Keratinocyte (primary cell): Measurements from ENCODE around the gene GRIN1. TPM values are rescaled to one million over a fixed set of nuclear protein-coding genes. Genes with fewer than 3 reads are reported as not detected.

ENCODE experiments used
- DNase-seq: peaks from one replicate; pipeline ENCODE4 v3.0.0-alpha.2; 2011; ENCODE audit warnings: low read depth, missing footprints, low spot score
- FAIRE-seq: peaks from 2 replicates; lab custom pipeline; 2011; peaks lifted over from hg19 to GRCh38; lab: Jason Lieb, UNC
- H2AFZ ChIP-seq: 2 replicates; pipeline ENCODE4 v1.6.0; 2012; ENCODE audit warnings: low read length, control low read depth, inconsistent platforms; ENCODE audit not compliant: control insufficient read depth
- H3K27ac ChIP-seq: 2 replicates; pipeline ENCODE4 v1.5.1; 2011; ENCODE audit warnings: low read length; ENCODE audit not compliant: control insufficient read depth, insufficient read depth
- H3K27me3 ChIP-seq: 3 replicates; pipeline ENCODE4 v1.6.0; 2011; ENCODE audit warnings: low read length; ENCODE audit not compliant: control insufficient read depth, insufficient read depth; ENCODE audit errors: extremely low read depth
- H3K36me3 ChIP-seq, 2 experiments: 2 replicates in 1 of 2; 3 replicates in 1 of 2; pipeline ENCODE4 v1.5.1; 2011; ENCODE audit warnings: low read length in 2 of 2, mild to moderate bottlenecking in 1 of 2; ENCODE audit not compliant: control insufficient read depth in 2 of 2, insufficient read depth in 2 of 2; ENCODE audit errors: extremely low read depth in 1 of 2
- H3K4me1 ChIP-seq: 3 replicates; pipeline ENCODE4 v1.5.1; 2011; ENCODE audit warnings: low read length; ENCODE audit not compliant: control insufficient read depth, insufficient read depth; ENCODE audit errors: extremely low read depth
- H3K4me2 ChIP-seq: 3 replicates; pipeline ENCODE4 v1.6.0; 2011; ENCODE audit warnings: low read depth, low read length; ENCODE audit not compliant: control insufficient read depth, insufficient read depth; ENCODE audit errors: extremely low read depth
- H3K4me3 ChIP-seq, 3 experiments: fragments of 200-600 bp in 1 of 3; sonication (generic) in 1 of 3; 2 replicates in 2 of 3; 3 replicates in 1 of 3; pipeline ENCODE4 v1.5.1; 2011 to 2016; ENCODE audit warnings: low read length in 3 of 3, mild to moderate bottlenecking in 3 of 3, control low read depth in 2 of 3, inconsistent platforms in 1 of 3, low read depth in 1 of 3, mixed read lengths in 1 of 3, mixed run types in 1 of 3, moderate library complexity in 1 of 3; ENCODE audit not compliant: control insufficient read depth in 2 of 3, insufficient read depth in 2 of 3; ENCODE audit errors: extremely low read depth in 1 of 3
- H3K79me2 ChIP-seq: 2 replicates; pipeline ENCODE4 v1.6.0; 2012; ENCODE audit warnings: low read length; ENCODE audit not compliant: control insufficient read depth, insufficient read depth
- H3K9ac ChIP-seq: 3 replicates; pipeline ENCODE4 v1.6.0; 2011; ENCODE audit warnings: low read length; ENCODE audit not compliant: control insufficient read depth, insufficient read depth; ENCODE audit errors: extremely low read depth
- H3K9me1 ChIP-seq: 3 replicates; pipeline ENCODE4 v1.6.0; 2011; ENCODE audit warnings: low read length; ENCODE audit not compliant: control insufficient read depth, insufficient read depth; ENCODE audit errors: extremely low read depth
- H3K9me3 ChIP-seq: 2 replicates; pipeline ENCODE4 v1.5.1; 2012; ENCODE audit warnings: low read depth, low read length; ENCODE audit not compliant: control insufficient read depth
- H4K20me1 ChIP-seq: 3 replicates; pipeline ENCODE4 v1.6.0; 2011; ENCODE audit warnings: low read length; ENCODE audit not compliant: control insufficient read depth, insufficient read depth; ENCODE audit errors: extremely low read depth
- EZH2 ChIP-seq: IDR thresholded peaks from one replicate; pipeline ENCODE4 v1.6.1; 2012; ENCODE audit warnings: inconsistent platforms, mild to moderate bottlenecking, low read length, moderate library complexity
- dilution Hi-C: fragments of 300-500 bp; cut with MboI; formaldehyde crosslinking; loops from one replicate; pipeline ENCODE4 v1.7.0; 2020; ENCODE audit warnings: low sequenced_read_pairs; ENCODE audit not compliant: extremely low pct_ligation_motif_present
- polyA plus RNA-seq, 5 experiments: library from polyadenylated mRNA; depleted of rRNA in 3 of 5; stranded (reverse) in 3 of 5; stranded (forward) in 1 of 5; unstranded in 1 of 5; fragments of >200 nt; gene quantifications; 1 replicate in 1 of 5; 2 replicates in 3 of 5; 3 replicates in 1 of 5; pipeline versions ENCODE4 v1.2.1 to v1.2.3, GENCODE V29; 2011 to 2012; ENCODE audit warnings: missing spikeins in 2 of 5, low read depth in 1 of 5, low replicate concordance in 1 of 5
- TF ChIP-seq, protein P1 (sequence below), 3 experiments: IDR thresholded peaks in 1 of 3; conservative IDR thresholded peaks in 1 of 3; optimal IDR thresholded peaks in 1 of 3; 2 replicates in 2 of 3; 3 replicates in 1 of 3; pipeline versions ENCODE3 to v1.5.1; 2011; ENCODE audit warnings: low read length in 3 of 3, mild to moderate bottlenecking in 3 of 3, moderate library complexity in 2 of 3, control low read depth in 1 of 3, inconsistent platforms in 1 of 3; ENCODE audit not compliant: insufficient read depth in 2 of 3; ENCODE audit errors: extremely low read depth in 1 of 3

GRIN1 gene
- polyA plus RNA-seq, 1 donor (not counting 4 experiments of a cell fraction or from before 2014, with no cell fraction given), result 0.03 TPM

GRCh38 chr9:137198051-137198901 is 59.3 kb downstream of the GRIN1 start:
- no peak for FAIRE-seq
- H3K4me1 ChIP-seq, result peaks cover 38% of the 10 kb centered on the region
- no peak overlapping the region for H3K9ac ChIP-seq
- no peak for DNase-seq
- peaks cover 7% of the 10 kb centered on the region for H4K20me1 ChIP-seq
- H3K9me3 ChIP-seq, result no peaks in the 10 kb centered on the region
- no peaks in the 10 kb centered on the region for H3K36me3 ChIP-seq
- H3K9me1 ChIP-seq, result peaks cover 3% of the 10 kb centered on the region
- dilution Hi-C loops, result no loop called here
- peaks cover 13% of the 10 kb centered on the region for H3K79me2 ChIP-seq
- TF ChIP-seq, protein P1, sequence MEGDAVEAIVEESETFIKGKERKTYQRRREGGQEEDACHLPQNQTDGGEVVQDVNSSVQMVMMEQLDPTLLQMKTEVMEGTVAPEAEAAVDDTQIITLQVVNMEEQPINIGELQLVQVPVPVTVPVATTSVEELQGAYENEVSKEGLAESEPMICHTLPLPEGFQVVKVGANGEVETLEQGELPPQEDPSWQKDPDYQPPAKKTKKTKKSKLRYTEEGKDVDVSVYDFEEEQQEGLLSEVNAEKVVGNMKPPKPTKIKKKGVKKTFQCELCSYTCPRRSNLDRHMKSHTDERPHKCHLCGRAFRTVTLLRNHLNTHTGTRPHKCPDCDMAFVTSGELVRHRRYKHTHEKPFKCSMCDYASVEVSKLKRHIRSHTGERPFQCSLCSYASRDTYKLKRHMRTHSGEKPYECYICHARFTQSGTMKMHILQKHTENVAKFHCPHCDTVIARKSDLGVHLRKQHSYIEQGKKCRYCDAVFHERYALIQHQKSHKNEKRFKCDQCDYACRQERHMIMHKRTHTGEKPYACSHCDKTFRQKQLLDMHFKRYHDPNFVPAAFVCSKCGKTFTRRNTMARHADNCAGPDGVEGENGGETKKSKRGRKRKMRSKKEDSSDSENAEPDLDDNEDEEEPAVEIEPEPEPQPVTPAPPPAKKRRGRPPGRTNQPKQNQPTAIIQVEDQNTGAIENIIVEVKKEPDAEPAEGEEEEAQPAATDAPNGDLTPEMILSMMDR (optimal IDR thresholded peaks at IDR 0.05 in 1 of 3, IDR thresholded peaks at IDR 0.05 in 1 of 3, conservative IDR thresholded peaks at IDR 0.05 in 1 of 3; ENCODE audit: extremely low read depth in 1 of 3, insufficient read depth in 2 of 3, low read length in 3 of 3), result no peak
- TF ChIP-seq EZH2, result no peak
- no peak overlapping the region for H3K4me3 ChIP-seq
- peak overlapping the region; percentile 20 for H3K4me2 ChIP-seq
- H2AFZ ChIP-seq, result no peak overlapping the region
- no peak overlapping the region for H3K27ac ChIP-seq
- peaks cover 2% of the 10 kb centered on the region for H3K27me3 ChIP-seq

GRCh38 chr9:137198902-137199283 is 59.9 kb downstream of the GRIN1 start:
- peaks cover 18% of the 10 kb centered on the region for H3K79me2 ChIP-seq
- DNase-seq (no peak), FAIRE-seq (no peak)

More at GRCh38 chr9:137198902-137199283, 59.9 kb downstream of the GRIN1 start:
- dilution Hi-C loops, result no loop called here
- H3K27me3 ChIP-seq, result no peaks in the 10 kb centered on the region
- no peaks in the 10 kb centered on the region for H3K36me3 ChIP-seq
- no peak overlapping the region for H2AFZ ChIP-seq
- H4K20me1 ChIP-seq, result peaks cover 7% of the 10 kb centered on the region
- TF ChIP-seq EZH2, result no peak
- TF ChIP-seq, protein P1 (optimal IDR thresholded peaks at IDR 0.05 in 1 of 3, IDR thresholded peaks at IDR 0.05 in 1 of 3, conservative IDR thresholded peaks at IDR 0.05 in 1 of 3; ENCODE audit: extremely low read depth in 1 of 3, insufficient read depth in 2 of 3, low read length in 3 of 3), result no peak
- H3K9me3 ChIP-seq, result no peaks in the 10 kb centered on the region
- no peak overlapping the region for H3K9ac ChIP-seq
- H3K4me3 ChIP-seq, result no peak overlapping the region
- peaks cover 38% of the 10 kb centered on the region for H3K4me1 ChIP-seq
- H3K9me1 ChIP-seq, result peaks cover 3% of the 10 kb centered on the region
- no peak overlapping the region for H3K27ac ChIP-seq
- H3K4me2 ChIP-seq, result peak overlapping the region; percentile 27
